ENCODE data around the gene CXCR3.

CXCR3 gene

GRCh38 chrX:71579136-71579989, 38.9 kb downstream of the CXCR3 start:
- WGBS (ENCODE audit: extremely low coverage, insufficient coverage, insufficient read length) = no CpG with 5 or more reads among the region's 26 CpGs
- H3K4me1 ChIP-seq (ENCODE audit: control insufficient read depth in 1 of 2, insufficient read depth in 2 of 2, low read length in 2 of 2) = no peaks in the 10 kb centered on the region
- no peak overlapping the region for H2AFZ ChIP-seq (ENCODE audit: insufficient read depth, low read length, poor library complexity)

DNA sequence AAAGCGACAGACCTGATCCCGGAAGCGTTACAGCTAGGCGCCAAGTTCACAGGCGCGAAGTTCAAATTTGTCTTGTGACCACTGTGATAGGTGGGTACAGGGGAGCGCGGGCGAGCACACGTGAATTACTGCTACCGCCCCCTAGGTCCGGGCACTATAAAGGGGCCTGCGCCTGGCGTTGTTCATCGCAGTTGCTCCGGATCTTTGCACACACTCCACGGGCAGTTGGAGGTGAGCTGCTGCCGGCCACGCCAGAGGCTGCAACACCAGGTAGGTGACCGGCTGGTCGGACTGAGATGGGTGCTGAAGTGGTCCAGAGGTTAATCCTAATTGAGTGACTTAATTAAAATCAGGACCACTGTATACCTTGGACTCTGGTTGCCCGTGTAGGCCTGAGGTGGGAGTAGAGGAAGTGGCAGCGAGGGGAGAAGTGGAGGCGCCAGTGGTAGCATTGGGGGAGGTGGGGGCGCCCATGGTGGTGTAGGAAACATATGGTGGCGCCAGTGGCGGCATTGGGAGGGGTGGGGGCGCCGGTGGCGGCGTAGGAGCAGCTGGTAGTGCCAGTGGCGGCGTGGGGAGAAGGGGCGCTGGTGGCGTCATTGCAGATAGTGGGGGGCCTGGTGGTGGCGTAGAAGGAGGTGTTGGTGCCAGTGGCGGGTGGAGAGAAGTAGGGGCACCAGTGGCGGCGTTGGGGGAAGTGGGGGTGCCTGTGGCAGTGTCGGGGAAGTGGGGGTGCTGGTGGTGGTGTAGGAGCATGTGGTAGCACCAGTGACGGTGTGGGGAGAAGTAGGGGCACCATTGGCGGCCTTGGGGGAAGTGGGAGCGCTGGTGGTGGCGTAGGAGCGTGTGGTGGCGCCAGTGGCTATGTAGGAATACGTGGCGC, 39.8 kb downstream of the CXCR3 start, which contains the start of gene GCNA:
Gene GCNA (plus strand): TSS at position 185 of the 883 bp plus-strand sequence. CDS start 2,385 bp downstream, outside the sequence.
- Histone ChIP-seq H3K4me3 (ENCODE audit: low read depth, low read length) (no peak within 1 kb of the TSS), H2BK120ac (ENCODE audit: insufficient read depth, low read length, poor library complexity) (no peak within 1 kb of the TSS)
- WGBS (ENCODE audit: extremely low coverage, insufficient coverage, insufficient read length) = no CpG with 5 or more reads among the region's 48 CpGs

More at GRCh38 chrX:71579136-71579989, 38.9 kb downstream of the CXCR3 start:
- Histone ChIP-seq H3K27ac (ENCODE audit: low read depth, low read length) (no peak overlapping the region), H3K9me3 (ENCODE audit: insufficient read depth, low read depth, low read length) (no peaks in the 10 kb centered on the region), H2BK120ac (ENCODE audit: insufficient read depth, low read length, poor library complexity) (no peak overlapping the region), H2AK5ac (ENCODE audit: low read length) (no peak overlapping the region), H4K8ac (ENCODE audit: low read depth, low read length) (no peak overlapping the region), H3K4ac (ENCODE audit: low read depth, low read length) (no peak overlapping the region), H3K79me2 (ENCODE audit: control insufficient read depth, insufficient read depth, low read length, poor library complexity) (no peaks in the 10 kb centered on the region), H2BK12ac (ENCODE audit: low read length) (no peak overlapping the region), H3K4me3 (ENCODE audit: low read depth, low read length) (no peak overlapping the region), H2BK5ac (ENCODE audit: low read depth, low read length, poor library complexity) (no peak overlapping the region), H3K79me1 (ENCODE audit: low read length) (no peaks in the 10 kb centered on the region), H3K18ac (ENCODE audit: low read length) (no peak overlapping the region), H3K14ac (ENCODE audit: low read length) (no peak overlapping the region), H3K23ac (ENCODE audit: low read length) (no peak overlapping the region), H3K4me2 (ENCODE audit: low read length) (no peak overlapping the region), H4K12ac (ENCODE audit: low read depth, low read length) (peak overlapping the region; percentile 18), H3K9ac (ENCODE audit: low read length) (no peak overlapping the region), H3K27me3 (ENCODE audit: insufficient read depth, low read length) (no peaks in the 10 kb centered on the region), H4K91ac (ENCODE audit: low read depth, low read length) (no peak overlapping the region), H3K36me3 (ENCODE audit: control insufficient read depth in 1 of 2, insufficient read depth in 2 of 2, low read length in 2 of 2) (peaks cover 7 to 14% of the 10 kb centered on the region in 2 experiments)
- no peak for DNase-seq

DNA sequence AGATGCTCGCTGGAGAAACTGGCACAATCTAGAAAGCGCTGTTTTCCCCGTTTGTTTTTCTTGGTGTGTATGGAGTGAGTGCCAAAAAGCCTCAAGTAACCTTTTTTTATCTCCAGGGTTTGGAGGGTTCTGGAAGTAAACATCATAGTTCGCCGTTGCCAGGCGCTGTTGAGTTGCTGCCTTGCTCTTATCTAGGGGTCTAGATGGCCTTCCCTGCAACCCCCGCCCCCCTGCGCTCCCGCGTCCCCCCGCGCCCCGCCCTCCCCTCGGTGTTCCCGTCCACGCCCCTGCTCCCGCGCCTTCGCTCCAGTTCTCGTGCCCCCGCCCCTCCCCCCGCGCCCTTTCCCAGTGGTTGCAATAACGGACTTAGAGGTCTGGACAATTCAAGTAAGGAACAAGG, 40.6 kb downstream of the CXCR3 start:
- H3K4me1 ChIP-seq (ENCODE audit: control insufficient read depth in 1 of 2, insufficient read depth in 2 of 2, low read length in 2 of 2) = no peaks in the 10 kb centered on the region
- H3K27me3 ChIP-seq (ENCODE audit: insufficient read depth, low read length) = no peaks in the 10 kb centered on the region
- no peak overlapping the region for H3K4ac ChIP-seq (ENCODE audit: low read depth, low read length)
- H3K4me3 ChIP-seq (ENCODE audit: low read depth, low read length) = no peak overlapping the region
- H2AFZ ChIP-seq (ENCODE audit: insufficient read depth, low read length, poor library complexity) = no peak overlapping the region
- H4K91ac ChIP-seq (ENCODE audit: low read depth, low read length) = no peak overlapping the region
- H4K8ac ChIP-seq (ENCODE audit: low read depth, low read length) = no peak overlapping the region
- H3K14ac ChIP-seq (ENCODE audit: low read length) = no peak overlapping the region
- H3K18ac ChIP-seq (ENCODE audit: low read length) = no peak overlapping the region
- H2BK120ac ChIP-seq (ENCODE audit: insufficient read depth, low read length, poor library complexity) = no peak overlapping the region
- no peak overlapping the region for H3K27ac ChIP-seq (ENCODE audit: low read depth, low read length)
- no peaks in the 10 kb centered on the region for H3K79me1 ChIP-seq (ENCODE audit: low read length)
- no peak overlapping the region for H2BK12ac ChIP-seq (ENCODE audit: low read length)
- no peak overlapping the region for H3K4me2 ChIP-seq (ENCODE audit: low read length)
- no peaks in the 10 kb centered on the region for H3K9me3 ChIP-seq (ENCODE audit: insufficient read depth, low read depth, low read length)
- H3K9ac ChIP-seq (ENCODE audit: low read length) = no peak overlapping the region
- no CpG with 5 or more reads among the region's 24 CpGs for WGBS (ENCODE audit: extremely low coverage, insufficient coverage, insufficient read length)
- no peak overlapping the region for H3K23ac ChIP-seq (ENCODE audit: low read length)
- no peaks in the 10 kb centered on the region for H3K79me2 ChIP-seq (ENCODE audit: control insufficient read depth, insufficient read depth, low read length, poor library complexity)
- no peak overlapping the region for H2AK5ac ChIP-seq (ENCODE audit: low read length)
- DNase-seq = no peak
- no peak overlapping the region for H2BK5ac ChIP-seq (ENCODE audit: low read depth, low read length, poor library complexity)
- H4K12ac ChIP-seq (ENCODE audit: low read depth, low read length) = no peak overlapping the region
- H3K36me3 ChIP-seq (ENCODE audit: control insufficient read depth in 1 of 2, insufficient read depth in 2 of 2, low read length in 2 of 2) = peaks cover 14 to 16% of the 10 kb centered on the region in 2 experiments

More for the DNA sequence above, 39.8 kb downstream of the CXCR3 start, which contains the start of gene GCNA:
- no peak within 1 kb of the TSS for H3K14ac ChIP-seq (ENCODE audit: low read length)
- no peaks in the 10 kb centered on the region for H3K79me1 ChIP-seq (ENCODE audit: low read length)
- no peak within 1 kb of the TSS for H3K4ac ChIP-seq (ENCODE audit: low read depth, low read length)
- H2BK5ac ChIP-seq (ENCODE audit: low read depth, low read length, poor library complexity) = no peak within 1 kb of the TSS
- no peaks in the 10 kb centered on the region for H3K79me2 ChIP-seq (ENCODE audit: control insufficient read depth, insufficient read depth, low read length, poor library complexity)
- no peak within 1 kb of the TSS for H3K18ac ChIP-seq (ENCODE audit: low read length)
- no peak within 1 kb of the TSS for H2BK12ac ChIP-seq (ENCODE audit: low read length)
- H4K12ac ChIP-seq (ENCODE audit: low read depth, low read length) = no peak within 1 kb of the TSS
- H3K27ac ChIP-seq (ENCODE audit: low read depth, low read length) = no peak within 1 kb of the TSS
- peaks cover 11 to 16% of the 10 kb centered on the region in 2 experiments for H3K36me3 ChIP-seq (ENCODE audit: control insufficient read depth in 1 of 2, insufficient read depth in 2 of 2, low read length in 2 of 2)
- H3K23ac ChIP-seq (ENCODE audit: low read length) = no peak within 1 kb of the TSS
- H2AFZ ChIP-seq (ENCODE audit: insufficient read depth, low read length, poor library complexity) = no peak within 1 kb of the TSS
- no peak for DNase-seq
- no peak within 1 kb of the TSS for H4K8ac ChIP-seq (ENCODE audit: low read depth, low read length)
- no peaks in the 10 kb centered on the region for H3K27me3 ChIP-seq (ENCODE audit: insufficient read depth, low read length)
- no peak within 1 kb of the TSS for H4K91ac ChIP-seq (ENCODE audit: low read depth, low read length)
- no peak within 1 kb of the TSS for H2AK5ac ChIP-seq (ENCODE audit: low read length)
- no peaks in the 10 kb centered on the region for H3K4me1 ChIP-seq (ENCODE audit: control insufficient read depth in 1 of 2, insufficient read depth in 2 of 2, low read length in 2 of 2)
- H3K9me3 ChIP-seq (ENCODE audit: insufficient read depth, low read depth, low read length) = no peaks in the 10 kb centered on the region
- H3K4me2 ChIP-seq (ENCODE audit: low read length) = no peak within 1 kb of the TSS
- H3K9ac ChIP-seq (ENCODE audit: low read length) = no peak within 1 kb of the TSS

GRCh38 chrX:71573590-71573989, 44.7 kb downstream of the CXCR3 start:
- H3K36me3 ChIP-seq (ENCODE audit: control insufficient read depth in 1 of 2, insufficient read depth in 2 of 2, low read length in 2 of 2) = peaks cover 23 to 29% of the 10 kb centered on the region in 2 experiments
- H3K79me1 ChIP-seq (ENCODE audit: low read length) = no peaks in the 10 kb centered on the region
- H3K9ac ChIP-seq (ENCODE audit: low read length) = no peak overlapping the region
- no peak overlapping the region for H3K14ac ChIP-seq (ENCODE audit: low read length)
- no peak overlapping the region for H3K4me3 ChIP-seq (ENCODE audit: low read depth, low read length)
- no peaks in the 10 kb centered on the region for H3K4me1 ChIP-seq (ENCODE audit: control insufficient read depth in 1 of 2, insufficient read depth in 2 of 2, low read length in 2 of 2)
- H3K23ac ChIP-seq (ENCODE audit: low read length) = no peak overlapping the region
- H3K79me2 ChIP-seq (ENCODE audit: control insufficient read depth, insufficient read depth, low read length, poor library complexity) = no peaks in the 10 kb centered on the region
- H4K8ac ChIP-seq (ENCODE audit: low read depth, low read length) = no peak overlapping the region
- no peaks in the 10 kb centered on the region for H3K9me3 ChIP-seq (ENCODE audit: insufficient read depth, low read depth, low read length)
- no peak for DNase-seq
- no peak overlapping the region for H4K91ac ChIP-seq (ENCODE audit: low read depth, low read length)
- H2BK12ac ChIP-seq (ENCODE audit: low read length) = no peak overlapping the region
- H3K27me3 ChIP-seq (ENCODE audit: insufficient read depth, low read length) = no peaks in the 10 kb centered on the region
- H2AK5ac ChIP-seq (ENCODE audit: low read length) = no peak overlapping the region
- H3K4ac ChIP-seq (ENCODE audit: low read depth, low read length) = no peak overlapping the region
- no CpG with 5 or more reads among the region's 2 CpGs for WGBS (ENCODE audit: extremely low coverage, insufficient coverage, insufficient read length)
- H3K4me2 ChIP-seq (ENCODE audit: low read length) = no peak overlapping the region
- no peak overlapping the region for H2BK120ac ChIP-seq (ENCODE audit: insufficient read depth, low read length, poor library complexity)
- no peak overlapping the region for H3K18ac ChIP-seq (ENCODE audit: low read length)
- H3K27ac ChIP-seq (ENCODE audit: low read depth, low read length) = no peak overlapping the region
- H2AFZ ChIP-seq (ENCODE audit: insufficient read depth, low read length, poor library complexity) = no peak overlapping the region
- H4K12ac ChIP-seq (ENCODE audit: low read depth, low read length) = no peak overlapping the region
- no peak overlapping the region for H2BK5ac ChIP-seq (ENCODE audit: low read depth, low read length, poor library complexity)
